DND-41 (cell line): ENCODE measurements around the gene NLRC3.

Source experiments
- ATAC-seq: fragments of 200-7000 bp; cut with Tn5 transposase; 3 replicates; pipeline ENCODE4 v1.9.1; 2021; ENCODE audit warnings: low read depth; ENCODE audit not compliant: insufficient read depth
- DNase-seq: peaks from one replicate; pipeline ENCODE4 v3.0.0-alpha.2; 2020
- H2AFZ ChIP-seq: 2 replicates; pipeline ENCODE4 v1.6.0; 2012; ENCODE audit warnings: low read depth, low read length
- H3K27ac ChIP-seq: 2 replicates; pipeline ENCODE4 v1.5.1; 2012; ENCODE audit warnings: low read length, inconsistent platforms
- H3K27me3 ChIP-seq: fragments of 200-600 bp; sonication (generic); 2 replicates; pipeline ENCODE4 v1.6.0; 2012; ENCODE audit warnings: low read length, mild to moderate bottlenecking, inconsistent platforms; ENCODE audit not compliant: insufficient read depth, poor library complexity
- H3K36me3 ChIP-seq: 2 replicates; pipeline ENCODE4 v1.5.1; 2012; ENCODE audit warnings: low read length, inconsistent platforms; ENCODE audit not compliant: insufficient read depth
- H3K4me1 ChIP-seq: 2 replicates; pipeline ENCODE4 v1.5.1; 2012; ENCODE audit warnings: mild to moderate bottlenecking, low read length; ENCODE audit not compliant: insufficient read depth
- H3K4me2 ChIP-seq: 2 replicates; pipeline ENCODE4 v1.6.0; 2012; ENCODE audit warnings: mild to moderate bottlenecking, moderate library complexity, low read length, inconsistent platforms; ENCODE audit not compliant: insufficient read depth
- H3K4me3 ChIP-seq, 2 experiments: fragments of 200-600 bp in 1 of 2; shearing (Covaris generic) in 1 of 2; 2 replicates each; pipeline ENCODE4 v1.5.1; 2012 to 2016; ENCODE audit warnings: inconsistent platforms in 2 of 2, low read length in 2 of 2, mild to moderate bottlenecking in 2 of 2, low read depth in 1 of 2, moderate library complexity in 1 of 2
- H3K79me2 ChIP-seq: 2 replicates; pipeline ENCODE4 v1.6.0; 2012; ENCODE audit warnings: low read length, inconsistent platforms; ENCODE audit not compliant: insufficient read depth
- H3K9ac ChIP-seq: 2 replicates; pipeline ENCODE4 v1.6.0; 2012; ENCODE audit warnings: low read depth, mild to moderate bottlenecking, inconsistent platforms, low read length, moderate library complexity
- H3K9me3 ChIP-seq: 2 replicates; pipeline ENCODE4 v1.5.1; 2012; ENCODE audit warnings: low read length, moderate library complexity, mild to moderate bottlenecking, inconsistent platforms; ENCODE audit not compliant: insufficient read depth, severe bottlenecking
- H4K20me1 ChIP-seq: 2 replicates; pipeline ENCODE4 v1.6.0; 2012; ENCODE audit warnings: low read length; ENCODE audit not compliant: insufficient read depth
- CTCF ChIP-seq: IDR thresholded peaks from 2 replicates; pipeline ENCODE4 v1.5.1; 2012; ENCODE audit warnings: borderline replicate concordance, low read length, moderate library complexity, mild to moderate bottlenecking; ENCODE audit not compliant: poor library complexity, severe bottlenecking; ENCODE audit errors: extremely low read depth
- EZH2 ChIP-seq: IDR thresholded peaks from 3 replicates; pipeline ENCODE4 v1.6.1; 2012; ENCODE audit warnings: borderline replicate concordance, low read depth, mild to moderate bottlenecking, moderate library complexity, low read length, inconsistent platforms; ENCODE audit not compliant: severe bottlenecking

Gene NLRC3

GRCh38 chr16:3492356-3492755 is 84.8 kb downstream of the NLRC3 start:
- Histone ChIP-seq H3K4me3 (no peak overlapping the region), H3K9ac (no peak overlapping the region), H3K79me2 (no peaks in the 10 kb centered on the region), H3K27me3 (no peaks in the 10 kb centered on the region), H3K9me3 (no peaks in the 10 kb centered on the region), H3K36me3 (peaks cover 9% of the 10 kb centered on the region; the same call in 1 of the 2 replicates), H3K27ac (no peak overlapping the region), H4K20me1 (peaks cover 9% of the 10 kb centered on the region; the same call in 1 of the 2 replicates), H3K4me2 (no peak overlapping the region), H2AFZ (no peak overlapping the region), H3K4me1 (no peaks in the 10 kb centered on the region)
- TF ChIP-seq CTCF (no peak), EZH2 (no peak)
- DNase-seq: no peak
- no peak for ATAC-seq

- no peak overlapping the region for H2AFZ ChIP-seq
- H3K4me1 ChIP-seq: no peaks in the 10 kb centered on the region
- peak; percentile 10; the same call in 1 of the 3 replicates for ATAC-seq
- peaks cover 15% of the 10 kb centered on the region; the same call in 1 of the 2 replicates for H4K20me1 ChIP-seq
- no peak overlapping the region for H3K4me3 ChIP-seq
- H3K9me3 ChIP-seq: no peaks in the 10 kb centered on the region
- H3K79me2 ChIP-seq: no peaks in the 10 kb centered on the region
- no peak overlapping the region for H3K4me2 ChIP-seq
- TF ChIP-seq EZH2 (no peak), CTCF (peak; percentile 31)
- DNase-seq: no peak
- H3K27ac ChIP-seq: no peak overlapping the region
- no peaks in the 10 kb centered on the region for H3K27me3 ChIP-seq
- no peak overlapping the region for H3K9ac ChIP-seq
- peaks cover 19% of the 10 kb centered on the region for H3K36me3 ChIP-seq
Measured at GRCh38 chr16:3490911-3491629, 86.1 kb downstream of the NLRC3 start.
